Posterior vena cava (tissue), 2 donors: ENCODE results near the gene SLC6A19. TPM values are rescaled to one million over a fixed set of nuclear protein-coding genes. Genes with fewer than 3 reads are reported as not detected.
"Not testable (repeated sequence)": the region's sequence is repeated elsewhere in the genome, so short reads cannot be mapped to it uniquely, and the experiment has no call there.

Experiments used
- DNase-seq: peaks from one replicate; pipeline ENCODE4 v3.0.0-alpha.2; 2020; ENCODE audit warnings: low spot score
- intact Hi-C, 2 donors: fragments of 100-400 bp; cut with DNase I; formaldehyde crosslinking; loops; one replicate each; pipeline versions ENCODE4 v1.14.1 to v1.14.2; 2022 to 2023
- total RNA-seq, 2 donors: library from RNA; stranded (reverse); fragmentation: NEBNext Ultra II Directional; extraction: Animal tissue kit (Norgen Biotek cat#: 25700); gene quantifications; one replicate each; pipeline ENCODE4 v1.2.1, GENCODE V29; 2021
- donor health status: DM: yes; HTN: yes; CAD: no.
- donor health status: DM: yes; HTN: yes; CAD: no.

SLC6A19 gene
- total RNA-seq, 2 donors from 2014 or later = 0.09 TPM; not detected in 1

DNA sequence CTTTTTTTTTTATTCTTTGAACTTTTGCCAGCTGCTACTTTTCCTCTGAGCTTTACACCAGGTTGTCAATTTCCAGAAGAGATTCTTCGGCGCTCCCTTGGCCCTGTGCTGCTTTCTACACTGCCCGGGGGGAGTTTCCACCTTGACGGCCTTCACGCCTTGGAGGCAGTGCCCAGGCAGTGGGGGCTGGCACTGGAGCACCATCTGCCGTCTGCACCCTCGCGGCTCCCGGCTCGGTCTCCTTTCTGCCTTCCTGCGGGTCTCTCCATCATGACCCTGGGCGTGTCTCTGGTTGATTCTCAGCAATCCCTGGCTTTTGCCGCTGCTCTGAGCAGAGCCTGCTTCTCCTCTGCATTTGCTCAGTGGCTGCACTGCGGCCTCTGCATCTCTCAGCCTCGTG, 26.7 kb downstream of the SLC6A19 start:
- intact Hi-C loops = no loop called here
- no peak for DNase-seq

- DNase-seq = not testable (repeated sequence)
Measured at GRCh38 chr5:1229023-1229422, 27.6 kb downstream of the SLC6A19 start.

DNA sequence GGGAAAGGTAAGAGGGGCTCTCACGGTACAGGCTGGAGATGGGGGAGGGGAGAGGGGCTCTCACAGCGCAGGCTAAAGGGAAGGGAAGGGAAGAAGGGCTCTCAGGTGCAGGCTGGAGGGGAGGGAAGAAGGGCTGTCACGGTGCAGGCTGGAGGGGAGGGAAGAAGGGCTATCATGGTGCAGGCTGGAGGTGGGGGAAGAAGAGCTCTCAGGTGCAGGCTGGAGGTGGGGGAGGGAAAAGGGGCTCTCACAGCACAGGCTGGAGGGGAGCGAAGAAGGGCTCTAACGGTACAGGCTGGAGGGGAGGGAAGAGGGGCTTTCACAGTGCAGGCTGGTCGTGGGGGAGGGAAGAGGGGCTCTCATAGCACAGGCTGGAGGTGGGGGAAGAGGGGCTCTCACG, 28.4 kb downstream of the SLC6A19 start:
- intact Hi-C loops = no loop called here

More at GRCh38 chr5:1229023-1229422, 27.6 kb downstream of the SLC6A19 start:
- intact Hi-C loops = not testable (repeated sequence)

GRCh38 chr5:1230551-1230950, 29.2 kb downstream of the SLC6A19 start:
- no peak for DNase-seq
- intact Hi-C loops = no loop called here

More for the DNA sequence above, 28.4 kb downstream of the SLC6A19 start:
- no peak for DNase-seq

DNA sequence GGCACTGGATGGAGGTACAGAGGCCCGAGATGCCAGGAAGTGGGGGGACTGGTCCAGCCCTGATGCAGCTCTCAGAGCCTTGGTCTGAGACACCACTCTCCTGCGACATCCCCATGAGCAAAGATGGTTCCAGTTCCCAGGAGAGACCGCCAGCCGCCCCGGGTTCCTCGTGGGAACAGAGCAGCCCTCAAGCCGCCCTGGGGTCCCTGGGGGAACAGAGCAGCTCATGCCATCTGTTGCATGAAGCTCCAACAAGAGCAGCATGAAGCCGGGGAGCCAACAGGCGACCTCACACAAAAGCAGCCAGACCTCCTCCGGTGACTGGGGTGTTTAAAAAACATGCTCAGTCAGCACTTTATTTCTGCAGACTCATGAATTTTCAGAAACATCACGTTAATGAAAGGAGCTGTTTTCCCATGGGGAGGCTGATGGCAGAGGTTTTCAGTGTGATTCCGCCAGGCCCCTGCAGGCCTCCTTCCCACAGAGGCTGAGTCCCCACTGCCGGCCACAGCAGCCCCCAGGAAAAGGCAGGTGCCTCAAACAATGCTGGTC, 30.0 kb downstream of the SLC6A19 start:
- intact Hi-C loops = no loop called here
- no peak for DNase-seq

- intact Hi-C loops = no loop called here
Measured at GRCh38 chr5:1232780-1233179, 31.4 kb downstream of the SLC6A19 start.

GRCh38 chr5:1235379-1235778, 34.0 kb downstream of the SLC6A19 start:
- DNase-seq = no peak
- intact Hi-C loops = no loop called here

More at GRCh38 chr5:1232780-1233179, 31.4 kb downstream of the SLC6A19 start:
- DNase-seq = no peak

DNA sequence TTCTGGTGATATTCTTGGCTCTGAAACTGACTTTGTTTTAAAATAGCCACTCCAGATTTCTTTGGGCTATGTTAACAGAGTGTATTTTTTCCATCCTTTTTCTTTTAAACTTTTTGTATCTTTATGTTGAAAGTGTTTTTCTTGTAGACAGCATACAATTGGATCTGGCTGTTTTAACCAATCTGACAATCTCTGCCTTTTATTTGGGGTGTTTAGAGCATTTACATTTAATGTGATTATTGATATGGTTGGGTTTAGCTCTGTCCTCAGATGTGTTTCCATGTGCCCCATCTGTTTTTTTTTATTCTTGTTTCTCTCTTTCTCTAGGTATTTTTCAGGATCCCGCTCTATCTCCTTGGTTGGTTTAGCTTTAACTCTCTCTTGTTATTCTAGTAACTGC, 34.4 kb downstream of the SLC6A19 start:
- no peak for DNase-seq
- intact Hi-C loops = no loop called here

DNA sequence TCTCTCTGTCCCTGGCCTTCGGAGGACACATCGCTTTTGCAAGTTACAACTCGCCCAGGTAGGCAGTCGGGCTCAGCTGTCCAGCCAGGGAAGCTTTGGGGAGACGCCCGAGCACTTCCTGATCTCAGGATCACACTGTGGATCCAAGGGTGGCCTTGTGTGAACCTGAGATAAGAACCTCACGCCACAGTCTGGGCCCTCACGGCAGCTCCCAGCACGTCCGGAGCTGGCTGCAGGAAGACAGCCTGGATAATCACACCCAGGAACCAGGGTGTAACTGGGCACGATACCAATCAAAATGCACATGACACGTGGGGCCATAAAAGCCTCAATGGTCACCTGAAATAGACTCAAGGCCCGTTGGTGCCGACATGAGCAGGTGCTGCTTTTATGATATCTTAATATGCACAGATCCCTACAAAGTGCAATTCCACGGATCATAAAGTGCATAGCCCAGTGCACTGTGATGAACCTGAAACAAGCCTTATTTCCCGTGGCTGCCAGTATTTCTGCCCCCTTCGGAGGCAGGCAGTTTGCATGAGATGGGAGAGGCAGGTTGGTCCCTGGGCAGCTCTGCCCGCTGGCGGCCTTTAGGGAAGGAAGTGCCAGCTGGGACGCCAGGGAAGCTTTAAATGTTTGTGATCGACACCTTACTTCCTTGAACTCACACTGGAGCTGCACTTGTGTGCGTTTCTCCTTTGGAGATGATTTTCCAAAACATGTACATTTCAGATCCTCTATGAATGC, 38.3 kb downstream of the SLC6A19 start:
- intact Hi-C loops = no loop called here
- DNase-seq = no peak

DNA sequence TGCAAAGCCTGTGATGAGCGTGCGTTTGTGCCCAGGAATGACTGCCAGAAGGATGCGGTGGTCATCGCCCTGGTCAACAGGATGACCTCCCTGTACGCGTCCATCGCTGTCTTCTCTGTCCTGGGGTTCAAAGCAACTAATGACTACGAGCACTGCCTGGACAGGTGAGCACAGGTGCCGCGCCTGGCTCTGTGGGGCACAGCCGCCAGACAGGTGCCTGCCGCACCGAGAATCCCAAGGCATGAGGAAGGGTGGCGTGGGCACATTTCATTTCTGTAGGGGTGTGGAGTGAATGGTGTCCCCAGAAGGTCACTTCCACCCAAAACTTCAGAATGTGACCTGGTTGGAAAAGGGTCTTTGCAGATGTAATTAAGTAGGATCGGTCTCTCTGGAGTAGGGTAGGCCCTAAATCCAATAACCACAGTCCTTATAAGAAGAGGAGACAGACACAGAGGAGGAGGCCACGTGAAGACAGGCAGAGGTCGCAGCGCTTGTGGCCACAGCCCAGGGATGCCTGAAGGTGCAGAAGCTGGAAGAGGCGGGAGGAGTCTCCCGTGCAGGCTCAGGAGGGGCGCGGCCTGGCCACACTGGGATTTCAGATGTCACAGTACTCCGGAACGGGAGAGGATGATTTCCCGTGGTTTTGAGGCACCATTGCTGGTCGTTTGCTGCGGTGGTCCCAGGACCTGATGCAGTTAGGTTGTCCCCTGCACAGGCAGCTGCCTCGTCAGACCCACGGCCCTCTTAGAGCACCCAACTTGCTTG, 39.3 kb downstream of the SLC6A19 start:
- intact Hi-C loops = no loop called here
- no peak for DNase-seq

GRCh38 chr5:1241509-1242080, 40.2 kb downstream of the SLC6A19 start:
- intact Hi-C loops = no loop called here

DNA sequence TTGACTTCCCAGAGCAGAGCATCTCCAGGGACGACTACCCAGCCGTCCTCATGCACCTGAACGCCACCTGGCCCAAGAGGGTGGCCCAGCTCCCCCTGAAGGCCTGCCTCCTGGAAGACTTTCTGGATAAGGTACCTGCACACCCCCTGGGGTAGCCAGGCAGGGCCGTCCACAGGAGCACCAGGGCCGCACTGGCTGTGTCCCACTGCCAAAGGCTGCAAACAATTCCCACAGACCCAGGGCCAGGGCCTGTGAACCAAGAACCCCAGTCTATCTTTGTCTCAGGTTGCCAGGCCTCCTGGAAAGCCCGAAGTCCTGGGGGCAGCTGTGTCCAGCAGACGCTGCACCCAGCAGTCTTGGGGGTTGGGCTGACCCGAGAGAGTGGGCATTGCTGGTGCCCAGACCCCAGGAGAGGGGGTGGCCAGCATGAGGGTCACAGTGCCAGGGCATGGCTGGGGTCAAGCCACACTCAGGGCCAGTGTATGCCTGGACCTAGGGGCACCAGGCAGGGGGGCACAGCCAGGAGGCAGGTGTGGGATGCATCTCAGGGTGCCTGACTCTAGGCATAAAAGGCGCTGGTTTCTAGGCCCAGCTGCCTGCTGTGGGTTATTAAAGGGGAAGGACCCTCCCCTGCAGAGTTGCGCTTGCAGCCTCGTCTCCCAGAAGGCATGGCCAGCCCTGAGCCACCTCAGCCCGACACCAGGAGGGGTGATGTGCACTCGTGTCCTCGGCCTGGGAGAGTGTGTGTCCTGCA, 41.5 kb downstream of the SLC6A19 start:
- DNase-seq = no peak
- intact Hi-C loops = no loop called here

More at GRCh38 chr5:1241509-1242080, 40.2 kb downstream of the SLC6A19 start:
- DNase-seq = no peak

GRCh38 chr5:1243487-1244130, 42.2 kb downstream of the SLC6A19 start:
- intact Hi-C loops = no loop called here
- DNase-seq = no peak

- intact Hi-C loops = no loop called here
Measured at GRCh38 chr5:1244255-1244654, 42.9 kb downstream of the SLC6A19 start.

GRCh38 chr5:1244976-1245375, 43.6 kb downstream of the SLC6A19 start:
- DNase-seq = no peak
- intact Hi-C loops = loop anchor here in 1 of 2 donors (5.0 kb wide), 1 partner anchor 567 kb away; no protein-coding TSS in a partner anchor

More at GRCh38 chr5:1244255-1244654, 42.9 kb downstream of the SLC6A19 start:
- no peak for DNase-seq

DNA sequence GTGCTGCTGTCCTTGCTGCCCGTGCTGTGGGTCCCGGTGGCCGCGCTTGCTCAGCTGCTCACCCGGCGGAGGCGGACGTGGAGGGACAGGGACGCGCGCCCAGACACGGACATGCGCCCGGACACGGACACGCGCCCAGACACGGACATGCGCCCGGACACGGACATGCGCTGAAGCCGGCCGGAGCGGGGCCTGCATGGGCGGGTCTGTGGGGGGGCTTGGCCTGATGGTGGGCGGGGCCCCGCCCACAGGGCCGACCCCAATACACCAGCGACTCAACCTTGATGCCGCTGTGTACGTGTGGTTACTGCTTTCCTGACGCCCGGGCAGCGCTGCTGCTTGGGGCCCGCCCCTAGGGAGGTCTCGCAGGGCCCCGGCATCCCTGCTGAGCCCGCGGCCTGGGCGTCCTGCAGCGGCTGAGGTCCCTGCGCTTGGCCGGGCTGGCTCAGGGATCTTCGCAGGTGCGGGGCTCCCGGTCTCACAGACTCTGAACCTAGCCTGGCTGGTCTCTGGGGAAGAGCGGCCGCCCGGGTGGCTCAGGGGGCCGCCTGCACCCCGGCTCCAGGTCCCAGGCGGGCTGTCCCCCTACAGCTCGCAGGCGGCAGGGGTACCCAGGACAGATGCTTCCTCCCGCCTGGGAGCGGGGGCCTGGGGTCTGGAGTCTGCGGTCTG, 44.6 kb downstream of the SLC6A19 start:
- intact Hi-C loops = loop anchor here in 1 of 2 donors (5.0 kb wide), 1 partner anchor 566 kb away; no protein-coding TSS in a partner anchor
- no peak for DNase-seq

- intact Hi-C loops = loop anchor here in 1 of 2 donors (1.0 to 5.0 kb wide), 2 partner anchors 48 to 565 kb away; partner anchors contain the start of gene TERT
- no peak for DNase-seq
Measured at GRCh38 chr5:1246711-1247431, 45.5 kb downstream of the SLC6A19 start.
